Loucy (cell line): Measurements from ENCODE around the gene PIP5K1C.

Experiments used
- EZH2phosphoT487 ChIP-seq: fragments of 200-600 bp; IDR thresholded peaks from 2 replicates; pipeline ENCODE4 v1.6.1; 2018; ENCODE audit warnings: antibody characterized with exemption, mild to moderate bottlenecking, moderate library complexity, borderline replicate concordance
- TF ChIP-seq, protein P1 (sequence below): fragments of 200-600 bp; sonication (generic); conservative IDR thresholded peaks from 2 replicates; pipeline ENCODE4 v1.5.1; 2014; ENCODE audit warnings: mild to moderate bottlenecking, antibody characterized with exemption, low read length

DNA sequence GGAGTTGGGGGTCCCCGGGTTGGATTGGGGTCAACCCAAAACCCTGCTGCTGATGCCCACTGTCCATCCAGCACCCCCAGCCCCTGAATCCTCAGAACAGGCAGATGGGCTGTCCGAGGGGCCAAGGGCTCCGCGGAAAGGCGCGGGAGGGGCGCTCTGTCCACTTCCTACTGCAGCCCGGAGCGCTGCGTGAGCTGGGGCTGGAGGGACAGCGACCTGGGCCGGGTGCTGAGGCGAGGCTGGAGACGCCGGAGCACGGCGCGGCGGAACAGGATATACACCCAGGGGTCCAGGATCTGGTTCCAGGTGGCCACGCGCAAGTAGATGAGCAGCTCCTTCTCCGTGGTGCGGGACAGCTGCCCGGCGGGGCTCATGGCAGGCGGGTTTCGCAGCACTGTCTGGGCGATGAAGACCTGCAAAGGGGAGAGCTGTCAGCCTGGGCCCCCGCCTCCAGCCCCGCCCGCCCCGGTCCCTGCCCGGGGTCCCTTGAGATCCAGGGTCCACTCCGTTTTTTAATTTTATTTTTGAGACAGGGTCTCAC, 104.7 kb downstream of the PIP5K1C start:
- TF ChIP-seq, protein P1, sequence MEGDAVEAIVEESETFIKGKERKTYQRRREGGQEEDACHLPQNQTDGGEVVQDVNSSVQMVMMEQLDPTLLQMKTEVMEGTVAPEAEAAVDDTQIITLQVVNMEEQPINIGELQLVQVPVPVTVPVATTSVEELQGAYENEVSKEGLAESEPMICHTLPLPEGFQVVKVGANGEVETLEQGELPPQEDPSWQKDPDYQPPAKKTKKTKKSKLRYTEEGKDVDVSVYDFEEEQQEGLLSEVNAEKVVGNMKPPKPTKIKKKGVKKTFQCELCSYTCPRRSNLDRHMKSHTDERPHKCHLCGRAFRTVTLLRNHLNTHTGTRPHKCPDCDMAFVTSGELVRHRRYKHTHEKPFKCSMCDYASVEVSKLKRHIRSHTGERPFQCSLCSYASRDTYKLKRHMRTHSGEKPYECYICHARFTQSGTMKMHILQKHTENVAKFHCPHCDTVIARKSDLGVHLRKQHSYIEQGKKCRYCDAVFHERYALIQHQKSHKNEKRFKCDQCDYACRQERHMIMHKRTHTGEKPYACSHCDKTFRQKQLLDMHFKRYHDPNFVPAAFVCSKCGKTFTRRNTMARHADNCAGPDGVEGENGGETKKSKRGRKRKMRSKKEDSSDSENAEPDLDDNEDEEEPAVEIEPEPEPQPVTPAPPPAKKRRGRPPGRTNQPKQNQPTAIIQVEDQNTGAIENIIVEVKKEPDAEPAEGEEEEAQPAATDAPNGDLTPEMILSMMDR: no peak
- no peak for TF ChIP-seq EZH2phosphoT487
